ENCODE measurements around the gene PCNX2.

DNA sequence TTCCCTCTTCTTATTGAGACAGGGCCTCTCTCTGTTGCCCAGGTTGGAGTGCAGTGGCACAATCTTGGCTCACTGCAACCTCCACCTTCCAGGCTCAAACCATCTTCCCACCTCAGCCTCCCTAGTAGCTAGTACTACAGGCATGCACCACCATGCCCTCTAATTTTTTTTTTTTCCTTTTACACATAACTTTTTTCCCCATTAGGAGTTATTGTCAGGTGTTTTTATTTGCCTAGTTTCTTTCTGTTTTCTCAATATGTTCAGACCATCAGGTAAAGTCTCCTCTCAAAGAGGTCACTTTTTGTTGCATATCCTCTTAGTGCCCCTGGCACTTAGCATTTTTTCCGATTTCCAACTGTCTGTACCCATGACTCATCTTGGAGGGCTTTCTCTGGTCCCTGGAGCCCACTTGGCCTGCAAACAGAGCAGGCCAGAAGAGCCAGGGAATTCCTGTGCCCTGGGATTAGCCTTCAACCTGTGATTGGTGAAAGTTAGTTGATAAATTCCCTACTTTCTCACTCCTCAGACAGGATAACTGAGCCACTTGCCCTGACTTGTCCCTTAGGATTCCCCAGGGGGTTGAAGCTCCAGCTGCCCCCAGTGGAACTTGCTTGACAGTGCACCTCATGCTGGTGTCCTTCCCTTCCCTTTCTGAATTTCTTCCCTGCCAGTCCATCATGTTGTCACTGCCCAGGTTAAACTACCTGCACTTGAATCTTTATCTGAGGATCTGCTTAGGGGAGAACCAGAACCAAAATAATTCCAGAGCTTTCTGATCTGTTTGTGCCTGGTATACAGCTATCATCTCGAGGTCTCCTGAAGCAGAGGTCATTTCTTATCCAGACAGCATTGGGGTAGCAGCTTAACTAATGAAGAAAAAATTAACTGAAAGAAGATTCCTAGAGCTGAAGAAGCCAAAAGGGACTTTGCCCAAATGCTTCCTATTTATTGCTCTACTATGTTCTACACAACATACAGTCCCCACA lies 342.7 kb downstream of the PCNX2 start:
- TF ChIP-seq POLR2A (IDR thresholded peaks at IDR 0.05; ENCODE audit: borderline replicate concordance, extremely low read depth, insufficient read depth, insufficient read length) (no peak), CEBPB (IDR thresholded peaks at IDR 0.05; ENCODE audit: low read depth) (no peak), EZH2 (IDR thresholded peaks at IDR 0.05) (no peak), POLR2AphosphoS5 (IDR thresholded peaks at IDR 0.05; ENCODE audit: low read depth, low read length) (no peak), YY1 (IDR thresholded peaks at IDR 0.05; ENCODE audit: extremely low read depth, insufficient replicate concordance, low read depth, low read length) (no peak), TCF7L2 (IDR thresholded peaks at IDR 0.05; ENCODE audit: borderline replicate concordance, extremely low read depth, insufficient read depth, insufficient read length) (no peak), RAD21 (IDR thresholded peaks at IDR 0.05; ENCODE audit: low read depth) (peak; percentile 58), CBX3 (IDR thresholded peaks at IDR 0.05; ENCODE audit: low read depth) (peak; percentile 32; the same call in 1 of the 2 replicates), FOSL1 (IDR thresholded peaks at IDR 0.05; ENCODE audit: low read depth) (no peak)
- TF ChIP-seq, protein P1, sequence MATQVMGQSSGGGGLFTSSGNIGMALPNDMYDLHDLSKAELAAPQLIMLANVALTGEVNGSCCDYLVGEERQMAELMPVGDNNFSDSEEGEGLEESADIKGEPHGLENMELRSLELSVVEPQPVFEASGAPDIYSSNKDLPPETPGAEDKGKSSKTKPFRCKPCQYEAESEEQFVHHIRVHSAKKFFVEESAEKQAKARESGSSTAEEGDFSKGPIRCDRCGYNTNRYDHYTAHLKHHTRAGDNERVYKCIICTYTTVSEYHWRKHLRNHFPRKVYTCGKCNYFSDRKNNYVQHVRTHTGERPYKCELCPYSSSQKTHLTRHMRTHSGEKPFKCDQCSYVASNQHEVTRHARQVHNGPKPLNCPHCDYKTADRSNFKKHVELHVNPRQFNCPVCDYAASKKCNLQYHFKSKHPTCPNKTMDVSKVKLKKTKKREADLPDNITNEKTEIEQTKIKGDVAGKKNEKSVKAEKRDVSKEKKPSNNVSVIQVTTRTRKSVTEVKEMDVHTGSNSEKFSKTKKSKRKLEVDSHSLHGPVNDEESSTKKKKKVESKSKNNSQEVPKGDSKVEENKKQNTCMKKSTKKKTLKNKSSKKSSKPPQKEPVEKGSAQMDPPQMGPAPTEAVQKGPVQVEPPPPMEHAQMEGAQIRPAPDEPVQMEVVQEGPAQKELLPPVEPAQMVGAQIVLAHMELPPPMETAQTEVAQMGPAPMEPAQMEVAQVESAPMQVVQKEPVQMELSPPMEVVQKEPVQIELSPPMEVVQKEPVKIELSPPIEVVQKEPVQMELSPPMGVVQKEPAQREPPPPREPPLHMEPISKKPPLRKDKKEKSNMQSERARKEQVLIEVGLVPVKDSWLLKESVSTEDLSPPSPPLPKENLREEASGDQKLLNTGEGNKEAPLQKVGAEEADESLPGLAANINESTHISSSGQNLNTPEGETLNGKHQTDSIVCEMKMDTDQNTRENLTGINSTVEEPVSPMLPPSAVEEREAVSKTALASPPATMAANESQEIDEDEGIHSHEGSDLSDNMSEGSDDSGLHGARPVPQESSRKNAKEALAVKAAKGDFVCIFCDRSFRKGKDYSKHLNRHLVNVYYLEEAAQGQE (IDR thresholded peaks at IDR 0.05; ENCODE audit: low read depth): no peak
- TF ChIP-seq, protein P2, sequence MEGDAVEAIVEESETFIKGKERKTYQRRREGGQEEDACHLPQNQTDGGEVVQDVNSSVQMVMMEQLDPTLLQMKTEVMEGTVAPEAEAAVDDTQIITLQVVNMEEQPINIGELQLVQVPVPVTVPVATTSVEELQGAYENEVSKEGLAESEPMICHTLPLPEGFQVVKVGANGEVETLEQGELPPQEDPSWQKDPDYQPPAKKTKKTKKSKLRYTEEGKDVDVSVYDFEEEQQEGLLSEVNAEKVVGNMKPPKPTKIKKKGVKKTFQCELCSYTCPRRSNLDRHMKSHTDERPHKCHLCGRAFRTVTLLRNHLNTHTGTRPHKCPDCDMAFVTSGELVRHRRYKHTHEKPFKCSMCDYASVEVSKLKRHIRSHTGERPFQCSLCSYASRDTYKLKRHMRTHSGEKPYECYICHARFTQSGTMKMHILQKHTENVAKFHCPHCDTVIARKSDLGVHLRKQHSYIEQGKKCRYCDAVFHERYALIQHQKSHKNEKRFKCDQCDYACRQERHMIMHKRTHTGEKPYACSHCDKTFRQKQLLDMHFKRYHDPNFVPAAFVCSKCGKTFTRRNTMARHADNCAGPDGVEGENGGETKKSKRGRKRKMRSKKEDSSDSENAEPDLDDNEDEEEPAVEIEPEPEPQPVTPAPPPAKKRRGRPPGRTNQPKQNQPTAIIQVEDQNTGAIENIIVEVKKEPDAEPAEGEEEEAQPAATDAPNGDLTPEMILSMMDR (IDR thresholded peaks at IDR 0.05 in 2 of 3, conservative IDR thresholded peaks at IDR 0.05 in 1 of 3; ENCODE audit: borderline replicate concordance in 1 of 3, insufficient read depth in 1 of 3, low read depth in 2 of 3, low read length in 2 of 3): peak in 2 of 3 experiments; percentile 76 to 88; a peak in 4 of 6 replicates
- TF ChIP-seq, protein P3, sequence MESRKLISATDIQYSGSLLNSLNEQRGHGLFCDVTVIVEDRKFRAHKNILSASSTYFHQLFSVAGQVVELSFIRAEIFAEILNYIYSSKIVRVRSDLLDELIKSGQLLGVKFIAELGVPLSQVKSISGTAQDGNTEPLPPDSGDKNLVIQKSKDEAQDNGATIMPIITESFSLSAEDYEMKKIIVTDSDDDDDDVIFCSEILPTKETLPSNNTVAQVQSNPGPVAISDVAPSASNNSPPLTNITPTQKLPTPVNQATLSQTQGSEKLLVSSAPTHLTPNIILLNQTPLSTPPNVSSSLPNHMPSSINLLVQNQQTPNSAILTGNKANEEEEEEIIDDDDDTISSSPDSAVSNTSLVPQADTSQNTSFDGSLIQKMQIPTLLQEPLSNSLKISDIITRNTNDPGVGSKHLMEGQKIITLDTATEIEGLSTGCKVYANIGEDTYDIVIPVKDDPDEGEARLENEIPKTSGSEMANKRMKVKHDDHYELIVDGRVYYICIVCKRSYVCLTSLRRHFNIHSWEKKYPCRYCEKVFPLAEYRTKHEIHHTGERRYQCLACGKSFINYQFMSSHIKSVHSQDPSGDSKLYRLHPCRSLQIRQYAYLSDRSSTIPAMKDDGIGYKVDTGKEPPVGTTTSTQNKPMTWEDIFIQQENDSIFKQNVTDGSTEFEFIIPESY (IDR thresholded peaks at IDR 0.05; ENCODE audit: extremely low read depth, insufficient replicate concordance, low read length): no peak

Measured in HCT116 (cell line).